Retinal pigment epithelial cell (primary cell): ENCODE measurements around the gene UTP15.

Experiments
- DNase-seq: peaks from one replicate; pipeline ENCODE4 v3.0.0-alpha.2; 2010; ENCODE audit warnings: low read depth
- H3K4me3 ChIP-seq: 2 replicates; pipeline ENCODE4 v1.5.1; 2011; ENCODE audit warnings: mild to moderate bottlenecking, low read length, control low read depth, moderate library complexity
- CTCF ChIP-seq: conservative IDR thresholded peaks from 2 replicates; pipeline ENCODE4 v1.5.1; 2011; ENCODE audit warnings: low read depth, low read length, control low read depth, inconsistent platforms

Gene UTP15

GRCh38 chr5:73623060-73623459 is 57.5 kb downstream of the UTP15 start:
- TF ChIP-seq CTCF = no peak
- H3K4me3 ChIP-seq = no peak overlapping the region
- no peak for DNase-seq

- no peak for DNase-seq
- TF ChIP-seq CTCF = no peak
- H3K4me3 ChIP-seq = no peak overlapping the region
Measured at GRCh38 chr5:73623901-73624404, 58.4 kb downstream of the UTP15 start.

GRCh38 chr5:73624888-73625287 is 59.3 kb downstream of the UTP15 start:
- no peak overlapping the region for H3K4me3 ChIP-seq
- TF ChIP-seq CTCF = no peak
- DNase-seq = no peak

GRCh38 chr5:73625372-73625943 is 59.9 kb downstream of the UTP15 start:
- TF ChIP-seq CTCF = no peak

GRCh38 chr5:73625944-73626811 is 60.6 kb downstream of the UTP15 start, which contains the start of gene ARHGEF28:
Gene ARHGEF28, plus strand, starts transcription at chr5:73626196. Its CDS starts 58,656 bp downstream, at chr5:73684852.
- no peak for DNase-seq
- H3K4me3 ChIP-seq = peak within 1 kb of the TSS; percentile 82
- no peak for TF ChIP-seq CTCF

More at GRCh38 chr5:73625372-73625943, 59.9 kb downstream of the UTP15 start:
- H3K4me3 ChIP-seq = peak overlapping the region; percentile 41
- DNase-seq = no peak

GRCh38 chr5:73626814-73627313 is 61.3 kb downstream of the UTP15 start:
- peak overlapping the region; percentile 82 for H3K4me3 ChIP-seq
- TF ChIP-seq CTCF = no peak
- no peak for DNase-seq

GRCh38 chr5:73629456-73629855 is 63.9 kb downstream of the UTP15 start:
- DNase-seq = no peak
- TF ChIP-seq CTCF = no peak
- no peak overlapping the region for H3K4me3 ChIP-seq
